Endodermal cell (in vitro differentiated cells): Measurements from ENCODE around the gene OVCA2. TPM values are rescaled to one million over a fixed set of nuclear protein-coding genes. Genes with fewer than 3 reads are reported as not detected.
"Not testable (repeated sequence)": the region's sequence is repeated elsewhere in the genome, so short reads cannot be mapped to it uniquely, and the experiment has no call there.

Experiments
- DNase-seq: peaks from one replicate; pipeline ENCODE4 v3.0.0-alpha.2; 2017
- H3K27ac ChIP-seq: 2 replicates; pipeline ENCODE4 v1.5.1; 2013; ENCODE audit warnings: mild to moderate bottlenecking, low read depth, low read length, moderate library complexity
- H3K27me3 ChIP-seq: 2 replicates; pipeline ENCODE4 v1.6.1; 2013; ENCODE audit warnings: mild to moderate bottlenecking, low read length, moderate library complexity; ENCODE audit not compliant: insufficient read depth, control insufficient read depth, poor library complexity, severe bottlenecking
- H3K36me3 ChIP-seq: 2 replicates; pipeline ENCODE4 v1.7.0; 2013; ENCODE audit warnings: mild to moderate bottlenecking, low read length, moderate library complexity; ENCODE audit not compliant: control insufficient read depth, insufficient read depth
- H3K4me1 ChIP-seq: one replicate; pipeline ENCODE4 v1.7.0; 2013; ENCODE audit warnings: low read length; ENCODE audit not compliant: control insufficient read depth, insufficient read depth
- H3K4me3 ChIP-seq: 2 replicates; pipeline ENCODE4 v1.5.1; 2013; ENCODE audit warnings: mild to moderate bottlenecking, low read length, moderate library complexity
- H3K9ac ChIP-seq: 2 replicates; pipeline ENCODE4 v1.6.1; 2013; ENCODE audit warnings: mild to moderate bottlenecking, low read length, moderate library complexity; ENCODE audit not compliant: poor library complexity, severe bottlenecking; ENCODE audit errors: extremely low read depth
- H3K9me3 ChIP-seq: 2 replicates; pipeline ENCODE4 v1.6.1; 2013; ENCODE audit warnings: mild to moderate bottlenecking, low read length, moderate library complexity; ENCODE audit not compliant: control insufficient read depth
- H3K27ac Mint-ChIP-seq: 2 replicates; pipeline ENCODE4 v1.8.0; 2020; ENCODE audit warnings: mixed read lengths
- H3K27me3 Mint-ChIP-seq: 2 replicates; pipeline ENCODE4 v1.8.0; 2021; ENCODE audit warnings: mild to moderate bottlenecking, mixed read lengths; ENCODE audit not compliant: insufficient read depth
- H3K36me3 Mint-ChIP-seq: 2 replicates; pipeline ENCODE4 v1.8.0; 2020; ENCODE audit warnings: low read depth, mixed read lengths
- H3K4me1 Mint-ChIP-seq: 2 replicates; pipeline ENCODE4 v1.8.0; 2020; ENCODE audit warnings: mixed read lengths
- H3K4me3 Mint-ChIP-seq: 2 replicates; pipeline ENCODE4 v1.8.0; 2020; ENCODE audit warnings: mild to moderate bottlenecking, moderate library complexity, mixed read lengths
- H3K9me3 Mint-ChIP-seq: 2 replicates; pipeline ENCODE4 v1.8.0; 2020; ENCODE audit warnings: mild to moderate bottlenecking, mixed read lengths
- CTCF ChIP-seq: fragments of 200-600 bp; sonication (generic); conservative IDR thresholded peaks from 2 replicates; pipeline ENCODE4 v1.5.0; 2021; ENCODE audit warnings: antibody characterized with exemption, mild to moderate bottlenecking
- WGBS, 2 experiments: methylation state at CpG; one replicate each; pipeline versions ENCODE4 v1.1.5 to v1.1.7; 2013; ENCODE audit warnings: missing lambda C conversion rate in 2 of 2, mixed read lengths in 1 of 2; ENCODE audit not compliant: insufficient coverage in 1 of 2, insufficient read length in 1 of 2; 5-methylcytosine and 5-hydroxymethylcytosine counted together
- total RNA-seq, 2 donors: library from RNA; stranded (reverse); fragmentation: NEBNext Ultra II Directional in 1 of 2; extraction: Animal tissue kit (Norgen Biotek cat#: 25700) in 1 of 2; gene quantifications; 2 replicates in 1 of 2; 3 replicates in 1 of 2; pipeline ENCODE4 v1.2.1, GENCODE V29; 2021

Gene OVCA2
- total RNA-seq, 2 donors from 2014 or later = 19.8 to 27.5 TPM

GRCh38 chr17:2012499-2012898 lies 29.3 kb upstream of the OVCA2 start:
- H3K27ac Mint-ChIP-seq = no peak overlapping the region
- peaks cover 9% of the 10 kb centered on the region for H3K4me1 ChIP-seq
- no peak for TF ChIP-seq CTCF
- H3K9me3 Mint-ChIP-seq = no peaks in the 10 kb centered on the region
- no peaks in the 10 kb centered on the region for H3K9me3 ChIP-seq
- no peak overlapping the region for H3K27ac ChIP-seq
- 95 to 100% methylated on average over 2 to 4 of the region's 4 CpGs for WGBS, 2 experiments
- H3K36me3 ChIP-seq = peaks cover 41% of the 10 kb centered on the region
- H3K27me3 ChIP-seq = no peaks in the 10 kb centered on the region
- peaks cover 40% of the 10 kb centered on the region for H3K36me3 Mint-ChIP-seq
- no peak for DNase-seq
- no peak overlapping the region for H3K9ac ChIP-seq
- H3K4me3 ChIP-seq = no peak overlapping the region
- peaks cover 45% of the 10 kb centered on the region for H3K27me3 Mint-ChIP-seq
- H3K4me1 Mint-ChIP-seq = peaks cover 20% of the 10 kb centered on the region
- H3K4me3 Mint-ChIP-seq = no peak overlapping the region

DNA sequence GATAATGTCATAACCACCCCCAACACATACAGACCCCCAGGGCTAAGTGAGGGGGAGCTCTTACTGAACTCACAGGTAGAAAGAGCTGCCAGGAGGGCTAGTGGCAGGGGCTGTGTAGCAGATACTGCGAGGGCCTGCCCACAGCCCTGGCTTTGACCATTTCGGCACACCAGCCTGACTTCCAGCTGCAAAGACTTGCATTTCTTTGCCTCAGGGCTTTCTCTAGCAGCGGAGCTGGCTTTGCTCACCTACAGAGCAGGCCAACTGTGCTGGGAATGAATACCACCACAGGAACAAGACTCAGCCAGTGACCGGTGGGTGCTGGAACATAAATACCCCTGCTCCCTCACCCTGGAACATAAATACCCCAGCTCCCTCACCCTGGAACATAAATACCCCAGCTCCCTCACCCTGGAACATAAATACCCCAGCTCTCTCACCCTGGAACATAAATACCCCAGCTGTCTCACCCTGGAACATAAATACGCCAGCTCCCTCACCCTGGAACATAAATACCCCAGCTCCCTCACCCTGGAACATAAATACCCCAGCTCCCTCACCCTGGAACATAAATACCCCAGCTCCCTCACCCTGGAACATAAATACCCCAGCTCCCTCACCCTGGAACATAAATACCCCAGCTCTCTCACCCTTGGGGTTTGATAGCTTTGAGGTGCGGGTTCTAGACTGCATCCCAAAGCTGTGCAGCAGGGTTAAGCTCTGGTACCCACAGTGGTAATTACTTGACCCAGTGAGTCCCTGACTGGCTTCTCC lies 28.4 kb upstream of the OVCA2 start:
- H3K9me3 Mint-ChIP-seq, DNase-seq, H3K9me3 ChIP-seq, H3K27ac ChIP-seq, H3K9ac ChIP-seq, H3K4me3 ChIP-seq, H3K4me3 Mint-ChIP-seq, H3K27ac Mint-ChIP-seq, H3K4me1 ChIP-seq, H3K27me3 ChIP-seq: not testable (repeated sequence)
- 90 to 98% methylated on average over 4 to 6 of the region's 6 CpGs for WGBS, 2 experiments
- Mint-ChIP-seq H3K27me3 (peaks cover 54% of the 10 kb centered on the region), H3K4me1 (peaks cover 23% of the 10 kb centered on the region), H3K36me3 (peaks cover 38% of the 10 kb centered on the region)
- peaks cover 34% of the 10 kb centered on the region for H3K36me3 ChIP-seq

- H3K36me3 Mint-ChIP-seq = peaks cover 33% of the 10 kb centered on the region
- H3K4me1 Mint-ChIP-seq = peaks cover 21% of the 10 kb centered on the region
- Histone ChIP-seq H3K27ac (no peak overlapping the region), H3K4me1 (peaks cover 9% of the 10 kb centered on the region), H3K27me3 (no peaks in the 10 kb centered on the region), H3K9ac (no peak overlapping the region), H3K9me3 (no peaks in the 10 kb centered on the region), H3K4me3 (no peak overlapping the region), H3K36me3 (peaks cover 33% of the 10 kb centered on the region)
- H3K4me3 Mint-ChIP-seq = no peak overlapping the region
- TF ChIP-seq CTCF = no peak
- no peaks in the 10 kb centered on the region for H3K9me3 Mint-ChIP-seq
- H3K27me3 Mint-ChIP-seq = peaks cover 57% of the 10 kb centered on the region
- H3K27ac Mint-ChIP-seq = no peak overlapping the region
- no peak for DNase-seq
- 100% methylated on average over 1 of the region's 1 CpG for WGBS, 2 experiments
These were observed 27.9 kb upstream of the OVCA2 start for GRCh38 chr17:2013994-2014317.

DNA sequence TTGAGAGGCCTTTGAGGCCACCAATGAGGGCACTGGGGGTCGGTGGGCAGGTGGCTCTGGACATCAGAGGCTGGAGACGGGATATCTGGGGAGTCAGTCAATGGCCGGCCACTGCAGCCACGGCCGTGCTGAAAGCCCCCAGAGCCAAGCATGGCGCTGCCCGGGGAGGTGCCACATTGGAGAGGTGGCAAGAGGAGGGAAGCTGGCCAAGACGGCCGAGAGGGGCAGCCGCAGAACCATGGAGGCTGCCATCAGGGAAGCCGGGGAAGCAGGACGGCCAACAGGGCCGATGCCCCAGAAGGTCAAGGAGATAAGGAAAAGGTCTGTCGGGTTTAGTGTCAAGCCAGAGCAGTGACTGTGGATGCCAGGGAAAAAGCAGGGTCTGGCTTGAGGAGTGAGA lies 26.5 kb upstream of the OVCA2 start:
- Histone ChIP-seq H3K4me1 (peaks cover 9% of the 10 kb centered on the region), H3K4me3 (no peak overlapping the region), H3K27me3 (peaks cover 2% of the 10 kb centered on the region), H3K27ac (no peak overlapping the region), H3K9ac (no peak overlapping the region), H3K9me3 (no peaks in the 10 kb centered on the region), H3K36me3 (peaks cover 30% of the 10 kb centered on the region)
- 94 to 96% methylated on average over 13 to 14 of the region's 14 CpGs for WGBS, 2 experiments
- no peak for TF ChIP-seq CTCF
- DNase-seq = no peak
- Mint-ChIP-seq H3K27me3 (peaks cover 70% of the 10 kb centered on the region), H3K4me3 (no peak overlapping the region), H3K4me1 (peaks cover 31% of the 10 kb centered on the region), H3K27ac (no peak overlapping the region), H3K36me3 (peaks cover 32% of the 10 kb centered on the region), H3K9me3 (no peaks in the 10 kb centered on the region)
